WI38 (cell line): Measurements from ENCODE around the gene CHKB.
A peak's percentile ranks its signal among the peaks of the same experiment; 100 is the strongest.

ENCODE experiments used
- H3K4me3 ChIP-seq: 2 replicates; pipeline ENCODE4 v1.5.1; 2011; ENCODE audit warnings: low read depth, mild to moderate bottlenecking, control low read depth, low read length
- CTCF ChIP-seq: IDR thresholded peaks from 2 replicates; pipeline ENCODE4 v1.5.1; 2012; ENCODE audit warnings: low read depth, mild to moderate bottlenecking, control low read depth, low read length

CHKB gene

GRCh38 chr22:50585781-50586180, 3.1 kb upstream of the CHKB start:
- no peak for TF ChIP-seq CTCF
- no peak overlapping the region for H3K4me3 ChIP-seq

GRCh38 chr22:50585238-50585637, 2.6 kb upstream of the CHKB start:
- H3K4me3 ChIP-seq = no peak overlapping the region
- TF ChIP-seq CTCF = no peak

DNA sequence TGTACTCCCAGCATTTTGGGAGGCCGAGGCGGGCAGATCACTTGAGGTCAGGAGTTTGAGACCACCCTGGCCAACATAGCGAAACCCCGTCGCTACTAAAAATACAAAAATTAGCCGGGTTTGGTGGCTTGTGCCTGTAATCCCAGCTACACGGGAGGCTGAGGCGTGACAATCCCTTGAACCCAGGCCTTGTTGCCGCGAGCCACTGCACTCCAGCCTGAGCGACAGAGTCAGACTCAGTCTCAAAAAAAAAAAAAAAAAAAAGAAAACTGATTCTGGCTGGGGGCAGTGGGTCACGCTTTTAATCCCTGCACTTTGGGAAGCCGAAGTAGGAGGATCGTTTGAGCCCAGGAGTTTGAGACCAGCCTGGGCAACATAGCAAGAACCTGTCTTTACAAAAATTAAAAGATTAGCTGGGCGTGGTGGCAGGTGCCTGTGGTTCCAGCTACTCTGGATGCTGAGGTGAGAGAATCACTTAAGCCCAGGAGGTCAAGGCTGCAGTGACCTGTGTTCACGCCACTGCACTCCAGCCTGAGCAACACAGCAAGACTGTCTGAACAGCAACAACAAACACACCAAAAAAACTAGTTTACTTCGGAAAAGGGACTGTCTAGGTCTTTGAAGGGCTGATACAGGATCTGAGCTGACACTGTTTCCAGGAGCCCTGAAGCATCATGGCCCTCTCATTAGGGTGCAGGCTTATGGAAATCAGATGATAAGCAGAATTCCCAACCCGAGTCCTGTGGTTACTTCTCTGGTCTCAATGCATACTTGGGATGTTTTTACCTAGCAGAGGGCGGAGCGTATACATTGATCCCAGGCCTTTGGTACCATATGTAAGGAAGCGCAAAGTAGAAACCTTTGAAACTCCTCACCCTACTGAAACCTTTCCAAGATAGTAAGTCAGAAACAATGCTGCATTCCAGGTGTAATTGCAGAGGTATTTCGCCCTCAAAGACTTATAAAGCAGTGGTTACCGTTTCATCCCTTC, 1.8 kb upstream of the CHKB start:
- no peak for TF ChIP-seq CTCF
- no peak overlapping the region; the same call in 1 of the 2 replicates for H3K4me3 ChIP-seq

DNA sequence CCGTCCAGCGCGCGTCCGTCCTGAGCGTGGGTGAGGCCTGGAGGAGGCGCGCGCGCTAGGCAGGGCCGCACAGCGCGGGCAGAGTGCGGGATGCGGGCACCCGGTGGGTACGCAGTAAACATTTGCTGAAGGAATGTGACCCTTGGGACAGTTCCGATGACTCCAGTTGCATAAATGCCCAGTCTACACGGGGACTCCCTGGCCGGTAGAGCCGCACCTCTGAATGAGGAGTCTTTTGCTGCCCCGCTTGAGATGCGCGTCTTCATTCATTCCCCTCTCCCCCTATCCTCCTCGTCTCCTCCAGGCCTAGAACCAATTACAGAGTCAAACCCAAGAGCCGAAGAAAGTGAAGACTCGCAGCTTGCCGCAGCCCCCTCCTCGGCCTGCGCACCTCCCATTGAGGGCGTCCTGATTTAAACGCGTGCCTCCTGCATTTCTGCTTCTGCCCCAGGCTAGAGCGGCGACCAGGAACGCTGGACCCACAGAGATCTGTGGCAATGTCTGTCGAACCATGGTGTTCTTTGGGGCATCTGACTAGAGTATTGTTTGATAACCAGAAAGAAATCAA, 729 bp upstream of the CHKB start:
- 0 out of 2 replicates have a peak, but pooled peaks have one; percentile 5 for TF ChIP-seq CTCF
- H3K4me3 ChIP-seq = peak overlapping the region; percentile 78

DNA sequence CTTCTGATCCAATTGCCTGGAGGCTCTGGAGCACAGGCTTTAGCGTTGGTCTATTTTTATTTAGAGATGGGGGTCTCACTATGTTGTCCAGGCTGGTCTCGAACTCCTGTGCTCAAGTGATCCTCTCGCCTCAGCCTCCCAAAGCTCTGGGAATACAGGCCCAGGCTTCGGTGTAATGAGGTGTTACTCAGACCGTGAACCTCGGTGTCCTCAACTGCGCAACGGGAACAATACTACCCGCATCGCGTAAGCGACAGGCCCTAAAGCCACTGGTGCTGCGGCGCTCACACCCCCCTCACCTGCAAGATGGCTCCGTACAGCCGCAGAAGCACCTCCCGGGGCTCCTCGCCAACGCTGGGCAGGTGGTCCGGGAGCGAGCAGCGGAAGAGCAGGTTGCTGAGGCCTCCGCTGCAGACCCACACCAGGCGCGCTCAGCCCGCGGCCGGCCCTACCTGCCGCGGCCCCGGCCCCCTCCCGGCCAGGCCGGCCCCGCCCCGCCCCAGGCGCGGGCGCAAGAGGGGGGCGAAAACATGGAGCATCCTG, 628 bp downstream of the CHKB start:
- TF ChIP-seq CTCF = no peak
- H3K4me3 ChIP-seq = peak overlapping the region; percentile 78

GRCh38 chr22:50581031-50581949, 1.4 kb downstream of the CHKB start:
- no peak for TF ChIP-seq CTCF
- H3K4me3 ChIP-seq = peak overlapping the region; percentile 78
